NB4 (cell line): ENCODE data around the gene FHIT.

Experiments
- MYC ChIP-seq: IDR thresholded peaks from 2 replicates; pipeline ENCODE4 v1.6.1; 2011; ENCODE audit warnings: low read depth, low read length
- POLR2A ChIP-seq: IDR thresholded peaks from 2 replicates; pipeline ENCODE4 v1.6.1; 2011; ENCODE audit warnings: mild to moderate bottlenecking; ENCODE audit not compliant: insufficient read length; ENCODE audit errors: extremely low read depth
- TF ChIP-seq, protein P1 (sequence below): IDR thresholded peaks from one replicate; pipeline ENCODE4 v1.5.1; 2012; ENCODE audit warnings: low read depth, low read length

GRCh38 chr3:61154457-61155198 lies 96.6 kb downstream of the FHIT start:
- TF ChIP-seq, protein P1, sequence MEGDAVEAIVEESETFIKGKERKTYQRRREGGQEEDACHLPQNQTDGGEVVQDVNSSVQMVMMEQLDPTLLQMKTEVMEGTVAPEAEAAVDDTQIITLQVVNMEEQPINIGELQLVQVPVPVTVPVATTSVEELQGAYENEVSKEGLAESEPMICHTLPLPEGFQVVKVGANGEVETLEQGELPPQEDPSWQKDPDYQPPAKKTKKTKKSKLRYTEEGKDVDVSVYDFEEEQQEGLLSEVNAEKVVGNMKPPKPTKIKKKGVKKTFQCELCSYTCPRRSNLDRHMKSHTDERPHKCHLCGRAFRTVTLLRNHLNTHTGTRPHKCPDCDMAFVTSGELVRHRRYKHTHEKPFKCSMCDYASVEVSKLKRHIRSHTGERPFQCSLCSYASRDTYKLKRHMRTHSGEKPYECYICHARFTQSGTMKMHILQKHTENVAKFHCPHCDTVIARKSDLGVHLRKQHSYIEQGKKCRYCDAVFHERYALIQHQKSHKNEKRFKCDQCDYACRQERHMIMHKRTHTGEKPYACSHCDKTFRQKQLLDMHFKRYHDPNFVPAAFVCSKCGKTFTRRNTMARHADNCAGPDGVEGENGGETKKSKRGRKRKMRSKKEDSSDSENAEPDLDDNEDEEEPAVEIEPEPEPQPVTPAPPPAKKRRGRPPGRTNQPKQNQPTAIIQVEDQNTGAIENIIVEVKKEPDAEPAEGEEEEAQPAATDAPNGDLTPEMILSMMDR = no peak
- TF ChIP-seq POLR2A (no peak), MYC (no peak)
